Right atrium auricular region (tissue), 2 donors: ENCODE data around the gene METTL18. TPM values are rescaled to one million over a fixed set of nuclear protein-coding genes. Genes with fewer than 3 reads are reported as not detected.
A peak's percentile ranks its signal among the peaks of the same experiment; 100 is the strongest.
"Not testable (repeated sequence)": the region's sequence is repeated elsewhere in the genome, so short reads cannot be mapped to it uniquely, and the experiment has no call there.

ENCODE experiments used
- DNase-seq: peaks from one replicate; pipeline ENCODE4 v3.0.0-alpha.2; 2019; ENCODE audit warnings: low spot score
- H3K27ac ChIP-seq, 2 donors: fragments of 200-600 bp; sonication (generic); 1 replicate in 1 of 2; 2 replicates in 1 of 2; pipeline ENCODE4 v1.5.1; 2016 to 2019
- H3K27me3 ChIP-seq, 2 donors: fragments of 200-600 bp; sonication (generic); one replicate each; pipeline versions ENCODE4 v1.5.1 to v1.6.0; 2017 to 2019
- H3K36me3 ChIP-seq: fragments of 200-600 bp; sonication (generic); one replicate; pipeline ENCODE4 v1.5.1; 2016
- H3K4me1 ChIP-seq, 2 donors: fragments of 200-600 bp; sonication (generic); one replicate each; pipeline versions ENCODE4 v1.5.1 to v1.6.0; 2017 to 2019
- H3K4me3 ChIP-seq, 2 donors: fragments of 200-600 bp; sonication (generic); 1 replicate in 1 of 2; 2 replicates in 1 of 2; pipeline ENCODE4 v1.5.1; 2017 to 2019; ENCODE audit warnings: mild to moderate bottlenecking in 1 of 2, moderate library complexity in 1 of 2
- H3K9me3 ChIP-seq, 2 donors: fragments of 200-600 bp; sonication (generic); one replicate each; pipeline ENCODE4 v1.5.1; 2019
- CTCF ChIP-seq, 2 donors: fragments of 200-600 bp; sonication (generic); IDR thresholded peaks; one replicate each; pipeline ENCODE4 v1.5.1; 2019; ENCODE audit warnings: antibody characterized with exemption in 2 of 2
- total RNA-seq, 2 donors: library from RNA; depleted of rRNA; stranded (reverse); fragments of >200 nt; gene quantifications; one replicate each; pipeline ENCODE4 v1.1.0, GENCODE V29; 2016

METTL18 gene
- total RNA-seq, 2 donors from 2014 or later: 4.0 to 5.7 TPM

- Histone ChIP-seq H3K27ac (no peak overlapping the region), H3K4me3 (no peak overlapping the region), H3K4me1 (no peaks in the 10 kb centered on the region), H3K27me3 (no peaks in the 10 kb centered on the region), H3K9me3 (no peaks in the 10 kb centered on the region), H3K36me3 (no peaks in the 10 kb centered on the region)
- DNase-seq: no peak
- no peak for TF ChIP-seq CTCF (IDR thresholded peaks at IDR 0.05)
These were observed 17.4 kb upstream of the METTL18 start for GRCh38 chr1:169812131-169812530.

- H3K4me1 ChIP-seq, H3K36me3 ChIP-seq, H3K27me3 ChIP-seq, H3K4me3 ChIP-seq, DNase-seq, H3K27ac ChIP-seq, H3K9me3 ChIP-seq: not testable (repeated sequence)
These were observed 16.8 kb upstream of the METTL18 start for GRCh38 chr1:169811418-169812035.

- Histone ChIP-seq H3K27ac (no peak overlapping the region), H3K27me3 (no peaks in the 10 kb centered on the region), H3K36me3 (no peaks in the 10 kb centered on the region), H3K9me3 (no peaks in the 10 kb centered on the region), H3K4me3 (no peak overlapping the region), H3K4me1 (no peaks in the 10 kb centered on the region)
- TF ChIP-seq CTCF (IDR thresholded peaks at IDR 0.05): peak; percentile 45 to 70
- DNase-seq: no peak
These were observed 14.8 kb upstream of the METTL18 start for GRCh38 chr1:169809370-169810095.

GRCh38 chr1:169804941-169805340 lies 10.2 kb upstream of the METTL18 start:
- H3K27me3 ChIP-seq: no peaks in the 10 kb centered on the region
- no peaks in the 10 kb centered on the region for H3K9me3 ChIP-seq
- no peak for TF ChIP-seq CTCF (IDR thresholded peaks at IDR 0.05)
- no peaks in the 10 kb centered on the region for H3K36me3 ChIP-seq
- no peaks in the 10 kb centered on the region for H3K4me1 ChIP-seq
- no peak for DNase-seq
- H3K4me3 ChIP-seq: no peak overlapping the region
- no peak overlapping the region for H3K27ac ChIP-seq

GRCh38 chr1:169802888-169803287 lies 8.2 kb upstream of the METTL18 start:
- DNase-seq: no peak
- Histone ChIP-seq H3K36me3 (no peaks in the 10 kb centered on the region), H3K27me3 (no peaks in the 10 kb centered on the region), H3K4me3 (no peak overlapping the region), H3K9me3 (no peaks in the 10 kb centered on the region), H3K4me1 (no peaks in the 10 kb centered on the region), H3K27ac (no peak overlapping the region)
- TF ChIP-seq CTCF (IDR thresholded peaks at IDR 0.05): no peak

- Histone ChIP-seq H3K27ac (no peak overlapping the region), H3K36me3 (peaks cover 4% of the 10 kb centered on the region), H3K4me1 (peaks cover 0 to 22% of the 10 kb centered on the region in 2 donors), H3K4me3 (no peak overlapping the region), H3K9me3 (no peaks in the 10 kb centered on the region), H3K27me3 (no peaks in the 10 kb centered on the region)
- no peak for DNase-seq
- TF ChIP-seq CTCF (IDR thresholded peaks at IDR 0.05): no peak
These were observed 2.6 kb upstream of the METTL18 start for GRCh38 chr1:169797281-169797680.
